ENCODE measurements around the gene BIVM. TPM values are rescaled to one million over a fixed set of nuclear protein-coding genes. Genes with fewer than 3 reads are reported as not detected.

Gene BIVM
- total RNA-seq, 1 donor from 2014 or later, result 13.3 TPM

GRCh38 chr13:102757006-102757405 is 41.9 kb upstream of the BIVM start:
- H3K36me3 ChIP-seq (ENCODE audit: insufficient read depth, low read length), result no peaks in the 10 kb centered on the region
- Mint-ChIP-seq H3K4me3 (ENCODE audit: unreplicated experiment) (no peak overlapping the region), H3K27me3 (ENCODE audit: low read depth, unreplicated experiment) (no peaks in the 10 kb centered on the region), H3K4me1 (ENCODE audit: low read depth, unreplicated experiment) (no peaks in the 10 kb centered on the region), H3K36me3 (ENCODE audit: low read depth, unreplicated experiment) (peaks cover 2% of the 10 kb centered on the region), H3K27ac (ENCODE audit: unreplicated experiment) (no peak overlapping the region), H3K9me3 (ENCODE audit: unreplicated experiment) (no peaks in the 10 kb centered on the region)
- H3K79me2 ChIP-seq (ENCODE audit: insufficient read depth, low read length), result no peaks in the 10 kb centered on the region
- FAIRE-seq (no peak), DNase-seq (ENCODE audit: low read depth) (no peak)
- H4K20me1 ChIP-seq (ENCODE audit: insufficient read depth, low read length), result no peaks in the 10 kb centered on the region
- no peak overlapping the region for H3K4me3 ChIP-seq (ENCODE audit: insufficient read depth, low read depth, low read length)
- no peak overlapping the region for H2AFZ ChIP-seq (ENCODE audit: low read depth, low read length)
- no peaks in the 10 kb centered on the region for H3K27me3 ChIP-seq (ENCODE audit: insufficient read depth, low read length)
- H3K4me2 ChIP-seq (ENCODE audit: low read length), result no peak overlapping the region
- H3K9ac ChIP-seq (ENCODE audit: low read length), result no peak overlapping the region
- no peaks in the 10 kb centered on the region for H3K9me3 ChIP-seq (ENCODE audit: insufficient read depth, low read depth, low read length)
- H3K4me1 ChIP-seq (ENCODE audit: insufficient read depth, low read length), result no peaks in the 10 kb centered on the region
- no peak overlapping the region for H3K27ac ChIP-seq (ENCODE audit: low read depth, low read length)
- TF ChIP-seq EZH2 (IDR thresholded peaks at IDR 0.05; ENCODE audit: insufficient read depth, low read length), result no peak
- no peak for TF ChIP-seq CTCF (IDR thresholded peaks at IDR 0.05; ENCODE audit: insufficient read depth, low read depth, low read length)

GRCh38 chr13:102758842-102759241 is 40.1 kb upstream of the BIVM start:
- Histone ChIP-seq H2AFZ (ENCODE audit: low read depth, low read length) (no peak overlapping the region), H3K4me2 (ENCODE audit: low read length) (no peak overlapping the region), H4K20me1 (ENCODE audit: insufficient read depth, low read length) (no peaks in the 10 kb centered on the region), H3K27me3 (ENCODE audit: insufficient read depth, low read length) (no peaks in the 10 kb centered on the region), H3K79me2 (ENCODE audit: insufficient read depth, low read length) (no peaks in the 10 kb centered on the region), H3K27ac (ENCODE audit: low read depth, low read length) (no peak overlapping the region), H3K36me3 (ENCODE audit: insufficient read depth, low read length) (no peaks in the 10 kb centered on the region), H3K4me3 (ENCODE audit: insufficient read depth, low read depth, low read length) (no peak overlapping the region), H3K9ac (ENCODE audit: low read length) (no peak overlapping the region), H3K9me3 (ENCODE audit: insufficient read depth, low read depth, low read length) (no peaks in the 10 kb centered on the region), H3K4me1 (ENCODE audit: insufficient read depth, low read length) (no peaks in the 10 kb centered on the region)
- DNase-seq (ENCODE audit: low read depth) (no peak), FAIRE-seq (no peak)
- Mint-ChIP-seq H3K4me3 (ENCODE audit: unreplicated experiment) (no peak overlapping the region), H3K27me3 (ENCODE audit: low read depth, unreplicated experiment) (no peaks in the 10 kb centered on the region), H3K9me3 (ENCODE audit: unreplicated experiment) (no peaks in the 10 kb centered on the region), H3K36me3 (ENCODE audit: low read depth, unreplicated experiment) (peaks cover 4% of the 10 kb centered on the region), H3K4me1 (ENCODE audit: low read depth, unreplicated experiment) (no peaks in the 10 kb centered on the region), H3K27ac (ENCODE audit: unreplicated experiment) (no peak overlapping the region)
- no peak for TF ChIP-seq EZH2 (IDR thresholded peaks at IDR 0.05; ENCODE audit: insufficient read depth, low read length)
- no peak for TF ChIP-seq CTCF (IDR thresholded peaks at IDR 0.05; ENCODE audit: insufficient read depth, low read depth, low read length)

- H3K4me2 ChIP-seq (ENCODE audit: low read length), result no peak overlapping the region
- H3K4me3 ChIP-seq (ENCODE audit: insufficient read depth, low read depth, low read length), result no peak overlapping the region
- DNase-seq (ENCODE audit: low read depth) (no peak), FAIRE-seq (no peak)
- no peaks in the 10 kb centered on the region for H3K36me3 ChIP-seq (ENCODE audit: insufficient read depth, low read length)
- TF ChIP-seq EZH2 (IDR thresholded peaks at IDR 0.05; ENCODE audit: insufficient read depth, low read length) (no peak), CTCF (IDR thresholded peaks at IDR 0.05; ENCODE audit: insufficient read depth, low read depth, low read length) (no peak)
- H3K9me3 ChIP-seq (ENCODE audit: insufficient read depth, low read depth, low read length), result no peaks in the 10 kb centered on the region
- no peaks in the 10 kb centered on the region for H4K20me1 ChIP-seq (ENCODE audit: insufficient read depth, low read length)
- peaks cover 2% of the 10 kb centered on the region for H3K36me3 Mint-ChIP-seq (ENCODE audit: low read depth, unreplicated experiment)
- H3K27me3 ChIP-seq (ENCODE audit: insufficient read depth, low read length), result no peaks in the 10 kb centered on the region
- H3K4me1 ChIP-seq (ENCODE audit: insufficient read depth, low read length), result no peaks in the 10 kb centered on the region
- no peak overlapping the region for H3K4me3 Mint-ChIP-seq (ENCODE audit: unreplicated experiment)
- no peaks in the 10 kb centered on the region for H3K9me3 Mint-ChIP-seq (ENCODE audit: unreplicated experiment)
- H3K27ac ChIP-seq (ENCODE audit: low read depth, low read length), result no peak overlapping the region
- no peak overlapping the region for H3K9ac ChIP-seq (ENCODE audit: low read length)
- H3K27ac Mint-ChIP-seq (ENCODE audit: unreplicated experiment), result no peak overlapping the region
- H3K79me2 ChIP-seq (ENCODE audit: insufficient read depth, low read length), result no peaks in the 10 kb centered on the region
- H3K4me1 Mint-ChIP-seq (ENCODE audit: low read depth, unreplicated experiment), result no peaks in the 10 kb centered on the region
- no peak overlapping the region for H2AFZ ChIP-seq (ENCODE audit: low read depth, low read length)
- no peaks in the 10 kb centered on the region for H3K27me3 Mint-ChIP-seq (ENCODE audit: low read depth, unreplicated experiment)
Measured at GRCh38 chr13:102761071-102761470, 37.8 kb upstream of the BIVM start.
